ENCODE measurements around the gene B3GALT6. TPM values are rescaled to one million over a fixed set of nuclear protein-coding genes. Genes with fewer than 3 reads are reported as not detected.

Gene B3GALT6
- total and polyA plus RNA-seq, 2 experiments from 2014 or later = 28.9 to 36.3 TPM

DNA sequence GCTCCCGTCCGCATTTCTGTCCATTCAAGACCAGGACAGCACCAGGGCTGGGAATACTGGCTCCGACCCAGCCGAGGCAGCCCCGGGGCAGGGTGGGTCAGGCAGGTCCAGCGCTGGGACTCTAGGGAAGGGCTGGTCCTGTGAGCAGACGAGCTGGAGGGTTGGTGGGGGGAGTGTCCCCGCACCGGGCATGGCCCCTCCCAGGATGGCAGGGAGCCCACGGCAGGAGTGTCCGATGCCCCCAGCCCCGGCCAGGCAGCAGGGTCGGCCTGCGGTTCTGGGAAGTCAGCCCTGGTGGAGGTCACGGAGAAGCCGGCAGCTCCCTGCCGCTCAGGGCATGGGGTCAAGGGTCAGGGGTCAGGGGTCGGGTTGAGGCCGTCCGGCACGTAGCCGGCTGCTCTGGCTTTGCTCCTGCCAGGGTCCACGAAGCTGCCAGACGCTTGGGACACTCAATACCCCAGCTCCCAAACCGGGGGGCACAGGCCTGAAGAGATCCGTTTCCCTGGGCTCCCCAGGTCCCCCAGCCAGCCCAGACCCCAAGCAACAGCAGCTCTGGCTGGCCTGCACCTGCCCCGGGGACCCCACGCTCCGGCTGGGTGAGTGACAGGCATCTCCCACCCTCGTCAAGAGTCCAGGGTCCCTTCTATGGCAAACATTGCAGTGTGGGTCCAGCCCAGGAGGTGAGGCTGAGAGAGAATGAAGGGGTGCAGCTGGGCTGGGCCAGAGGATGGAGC, 7.7 kb downstream of the B3GALT6 start:
- Histone ChIP-seq H3K4me1 (ENCODE audit: insufficient read depth) (peaks cover 25% of the 10 kb centered on the region), H3K4me2 (no peak overlapping the region), H4K20me1 (ENCODE audit: insufficient read depth, poor library complexity, severe bottlenecking) (no peaks in the 10 kb centered on the region), H3K27me3 (no peaks in the 10 kb centered on the region), H3K9me2 (replicated peaks; ENCODE audit: insufficient read depth) (no peaks in the 10 kb centered on the region), H3K27ac (no peak overlapping the region), H3K4me3 (no peak overlapping the region), H2AFZ (no peak overlapping the region), H3K36me3 (replicated peaks; ENCODE audit: insufficient read depth, low read depth) (no peaks in the 10 kb centered on the region), H3K79me2 (no peaks in the 10 kb centered on the region), H3K9me3 (ENCODE audit: low read depth) (no peaks in the 10 kb centered on the region)
- no peak for TF ChIP-seq EZH2 (IDR thresholded peaks at IDR 0.05; ENCODE audit: borderline replicate concordance)
- 55% methylated on average over 26 of the region's 30 CpGs for WGBS (ENCODE audit: low lambda C conversion rate, missing lambda C conversion rate)
- no peak for DNase-seq (ENCODE audit: low spot score)

DNA sequence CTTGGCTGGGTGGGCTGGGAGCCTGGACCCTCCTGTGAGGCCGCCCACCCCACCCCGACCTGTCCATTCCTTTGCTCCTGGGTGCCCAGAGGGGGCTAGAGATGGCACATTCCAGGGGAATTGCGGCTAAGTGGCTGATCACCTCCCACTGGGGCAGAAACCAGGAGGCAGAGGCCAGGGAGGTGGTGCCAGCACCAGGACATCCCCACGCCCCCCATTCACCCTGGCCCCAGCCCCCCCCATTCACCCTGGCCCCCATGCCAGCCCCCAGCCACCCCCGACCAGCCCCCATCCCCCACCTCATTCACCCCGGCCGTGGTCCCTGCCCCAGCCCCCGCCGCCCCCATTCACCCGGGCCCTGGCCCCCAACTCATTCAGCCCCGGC, 8.3 kb downstream of the B3GALT6 start:
- TF ChIP-seq, protein P1, sequence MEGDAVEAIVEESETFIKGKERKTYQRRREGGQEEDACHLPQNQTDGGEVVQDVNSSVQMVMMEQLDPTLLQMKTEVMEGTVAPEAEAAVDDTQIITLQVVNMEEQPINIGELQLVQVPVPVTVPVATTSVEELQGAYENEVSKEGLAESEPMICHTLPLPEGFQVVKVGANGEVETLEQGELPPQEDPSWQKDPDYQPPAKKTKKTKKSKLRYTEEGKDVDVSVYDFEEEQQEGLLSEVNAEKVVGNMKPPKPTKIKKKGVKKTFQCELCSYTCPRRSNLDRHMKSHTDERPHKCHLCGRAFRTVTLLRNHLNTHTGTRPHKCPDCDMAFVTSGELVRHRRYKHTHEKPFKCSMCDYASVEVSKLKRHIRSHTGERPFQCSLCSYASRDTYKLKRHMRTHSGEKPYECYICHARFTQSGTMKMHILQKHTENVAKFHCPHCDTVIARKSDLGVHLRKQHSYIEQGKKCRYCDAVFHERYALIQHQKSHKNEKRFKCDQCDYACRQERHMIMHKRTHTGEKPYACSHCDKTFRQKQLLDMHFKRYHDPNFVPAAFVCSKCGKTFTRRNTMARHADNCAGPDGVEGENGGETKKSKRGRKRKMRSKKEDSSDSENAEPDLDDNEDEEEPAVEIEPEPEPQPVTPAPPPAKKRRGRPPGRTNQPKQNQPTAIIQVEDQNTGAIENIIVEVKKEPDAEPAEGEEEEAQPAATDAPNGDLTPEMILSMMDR (IDR thresholded peaks at IDR 0.05; ENCODE audit: poor library complexity) = no peak
- no peak for TF ChIP-seq EZH2 (IDR thresholded peaks at IDR 0.05; ENCODE audit: borderline replicate concordance)
- Histone ChIP-seq H3K4me1 (ENCODE audit: insufficient read depth) (peaks cover 25% of the 10 kb centered on the region), H3K4me2 (no peak overlapping the region), H3K36me3 (replicated peaks; ENCODE audit: insufficient read depth, low read depth) (no peaks in the 10 kb centered on the region), H3K9me2 (replicated peaks; ENCODE audit: insufficient read depth) (no peaks in the 10 kb centered on the region), H4K20me1 (ENCODE audit: insufficient read depth, poor library complexity, severe bottlenecking) (no peaks in the 10 kb centered on the region), H3K79me2 (no peaks in the 10 kb centered on the region), H3K9me3 (ENCODE audit: low read depth) (no peaks in the 10 kb centered on the region), H3K27ac (no peak overlapping the region), H3K27me3 (no peaks in the 10 kb centered on the region), H3K4me3 (no peak overlapping the region), H2AFZ (no peak overlapping the region)
- WGBS (ENCODE audit: low lambda C conversion rate, missing lambda C conversion rate) = 76% methylated on average over 3 of the region's 11 CpGs
- no peak for DNase-seq (ENCODE audit: low spot score)

DNA sequence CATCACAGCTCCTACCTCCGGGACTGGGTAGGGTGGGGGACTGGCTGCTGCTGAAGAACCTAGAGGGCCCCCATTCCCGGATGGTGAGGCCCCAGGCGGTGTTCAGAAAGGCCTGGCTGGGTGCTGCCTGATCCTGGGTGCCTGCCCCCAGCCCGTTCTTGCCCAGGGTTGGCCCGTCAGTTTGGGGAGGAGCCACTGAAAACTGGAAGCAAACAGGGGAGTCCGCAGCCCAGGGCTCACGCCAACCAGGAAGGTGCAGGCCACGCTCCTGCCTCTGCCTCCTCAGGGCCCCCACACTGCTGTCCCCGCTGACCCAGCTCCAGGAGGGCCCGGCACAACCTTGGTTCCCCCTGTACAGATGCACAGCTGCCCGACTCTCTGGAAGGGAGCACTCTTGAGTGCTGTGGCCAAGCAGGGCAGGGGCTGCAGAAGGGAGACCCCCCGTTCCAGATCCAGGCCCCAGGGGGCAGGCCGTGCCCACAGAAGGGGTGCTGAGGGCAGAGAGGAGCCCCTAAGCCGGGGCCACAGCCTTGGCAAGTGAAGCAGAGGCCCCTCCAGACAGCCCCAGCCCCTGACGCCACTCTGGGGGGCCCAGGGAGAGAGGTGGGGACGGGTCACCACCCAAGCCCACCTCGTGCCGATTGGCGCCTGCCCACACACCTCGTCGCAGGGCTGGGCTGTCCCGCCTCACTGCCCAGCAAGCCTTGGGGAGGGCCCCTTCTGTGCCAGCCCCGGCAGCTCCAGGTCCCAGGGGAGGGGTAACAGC, 9.0 kb downstream of the B3GALT6 start:
- H3K9me3 ChIP-seq (ENCODE audit: low read depth) = no peaks in the 10 kb centered on the region
- no peaks in the 10 kb centered on the region for H3K9me2 ChIP-seq (replicated peaks; ENCODE audit: insufficient read depth)
- H3K27me3 ChIP-seq = peaks cover 7% of the 10 kb centered on the region
- no peaks in the 10 kb centered on the region for H4K20me1 ChIP-seq (ENCODE audit: insufficient read depth, poor library complexity, severe bottlenecking)
- no peak for TF ChIP-seq EZH2 (IDR thresholded peaks at IDR 0.05; ENCODE audit: borderline replicate concordance)
- TF ChIP-seq EZH2phosphoT487 (IDR thresholded peaks at IDR 0.05; ENCODE audit: low read depth, severe bottlenecking, unreplicated experiment) = no peak
- TF ChIP-seq, protein P1 (IDR thresholded peaks at IDR 0.05; ENCODE audit: poor library complexity) = no peak
- no peak for DNase-seq (ENCODE audit: low spot score)
- no peak overlapping the region for H3K4me2 ChIP-seq
- H3K4me1 ChIP-seq (ENCODE audit: insufficient read depth) = peaks cover 25% of the 10 kb centered on the region
- no peak overlapping the region for H2AFZ ChIP-seq
- H3K79me2 ChIP-seq = no peaks in the 10 kb centered on the region
- 82% methylated on average over 23 of the region's 23 CpGs for WGBS (ENCODE audit: low lambda C conversion rate, missing lambda C conversion rate)
- H3K36me3 ChIP-seq (replicated peaks; ENCODE audit: insufficient read depth, low read depth) = no peaks in the 10 kb centered on the region
- H3K4me3 ChIP-seq = no peak overlapping the region
- H3K27ac ChIP-seq = no peak overlapping the region

DNA sequence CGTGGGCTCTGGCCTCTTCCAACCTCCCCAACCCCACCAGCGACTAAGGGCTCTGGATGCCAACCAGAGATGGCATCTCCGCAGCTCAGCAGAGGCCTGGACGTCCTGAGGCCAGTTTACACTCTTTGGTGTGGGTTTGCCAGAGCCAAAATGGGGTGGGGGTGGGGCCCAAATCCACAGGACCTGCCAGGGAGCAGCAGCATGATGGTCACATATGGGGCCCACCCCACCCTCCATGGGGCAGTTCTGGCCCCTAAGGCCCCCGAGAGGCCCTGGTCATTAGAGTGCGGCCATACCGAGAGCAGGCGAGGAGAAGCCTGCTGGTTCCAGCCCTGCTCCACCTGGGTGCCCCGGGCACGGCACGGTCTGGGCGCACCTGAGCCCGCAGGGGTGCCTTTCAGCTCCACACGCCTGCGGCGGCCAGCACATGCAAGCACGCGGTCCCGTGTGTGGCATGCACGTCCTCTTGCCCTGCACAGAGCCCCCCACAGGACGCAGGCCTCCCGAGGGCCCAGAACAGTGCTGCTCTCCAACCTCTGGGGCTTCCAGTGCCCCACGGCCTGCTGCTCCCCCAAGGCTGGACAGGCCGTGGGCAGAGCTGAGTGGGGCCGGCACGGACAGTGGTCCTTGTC, 9.7 kb downstream of the B3GALT6 start:
- Histone ChIP-seq H3K4me2 (no peak overlapping the region), H3K79me2 (no peaks in the 10 kb centered on the region), H3K9me2 (replicated peaks; ENCODE audit: insufficient read depth) (no peaks in the 10 kb centered on the region), H3K4me3 (no peak overlapping the region), H3K4me1 (ENCODE audit: insufficient read depth) (peaks cover 23% of the 10 kb centered on the region), H3K27ac (no peak overlapping the region), H3K27me3 (peaks cover 11% of the 10 kb centered on the region), H2AFZ (no peak overlapping the region), H4K20me1 (ENCODE audit: insufficient read depth, poor library complexity, severe bottlenecking) (no peaks in the 10 kb centered on the region), H3K36me3 (replicated peaks; ENCODE audit: insufficient read depth, low read depth) (no peaks in the 10 kb centered on the region), H3K9me3 (ENCODE audit: low read depth) (no peaks in the 10 kb centered on the region)
- TF ChIP-seq, protein P1 (IDR thresholded peaks at IDR 0.05; ENCODE audit: poor library complexity) = no peak
- TF ChIP-seq EZH2 (IDR thresholded peaks at IDR 0.05; ENCODE audit: borderline replicate concordance) (no peak), EZH2phosphoT487 (IDR thresholded peaks at IDR 0.05; ENCODE audit: low read depth, severe bottlenecking, unreplicated experiment) (no peak)
- 91% methylated on average over 16 of the region's 26 CpGs for WGBS (ENCODE audit: low lambda C conversion rate, missing lambda C conversion rate)
- DNase-seq (ENCODE audit: low spot score) = no peak

Measured in hepatocyte (in vitro differentiated cells).